OCI-LY7 (cell line): ENCODE data around the gene ZNF518A. TPM values are rescaled to one million over a fixed set of nuclear protein-coding genes. Genes with fewer than 3 reads are reported as not detected.
A peak's percentile ranks its signal among the peaks of the same experiment; 100 is the strongest.

Experiments used
- BruUV-seq: library from RNA; stranded (reverse); fragments of 400-500 nt; replicated peaks from 2 replicates; lab custom pipeline; 2021; lab: Mats Ljungman, UMichigan
- CTCF ChIA-PET: fragments of 300-600 bp; sonication (Branson Sonifier 250); formaldehyde crosslinking; loops from one replicate; lab custom pipeline; 2022; ENCODE audit warnings: antibody characterized with exemption; ENCODE audit not compliant: unreplicated experiment; lab: Charles Lee
- POLR2A ChIA-PET: fragments of 300-600 bp; sonication (Branson Sonifier 250); formaldehyde crosslinking; loops from one replicate; lab custom pipeline; 2022; ENCODE audit warnings: antibody characterized with exemption; lab: Charles Lee
- DNase-seq: peaks from one replicate; pipeline ENCODE4 v3.0.0-alpha.2; 2015; ENCODE audit warnings: low spot score
- H2AFZ ChIP-seq: fragments of 200-600 bp; sonication (generic), shearing (Covaris generic); 2 replicates; pipeline ENCODE4 v1.6.1; 2014; ENCODE audit warnings: mild to moderate bottlenecking, antibody characterized with exemption, low read length, moderate library complexity
- H3K27ac ChIP-seq: fragments of 200-600 bp; sonication (generic); 2 replicates; pipeline ENCODE4 v1.5.1; 2014; ENCODE audit warnings: mixed run types, low read depth, mild to moderate bottlenecking, moderate library complexity, low read length, inconsistent platforms; ENCODE audit not compliant: poor library complexity, severe bottlenecking
- H3K36me3 ChIP-seq: fragments of 200-600 bp; sonication (generic); 2 replicates; pipeline ENCODE4 v1.6.1; 2014; ENCODE audit warnings: mild to moderate bottlenecking, antibody characterized with exemption, low read length, moderate library complexity, mixed read lengths; ENCODE audit not compliant: insufficient read depth
- H3K4me1 ChIP-seq: fragments of 200-600 bp; sonication (generic); 2 replicates; pipeline ENCODE4 v1.5.1; 2014; ENCODE audit warnings: mild to moderate bottlenecking, low read length; ENCODE audit not compliant: insufficient read depth, poor library complexity, severe bottlenecking
- H3K4me2 ChIP-seq: fragments of 200-600 bp; sonication (generic); 2 replicates; pipeline ENCODE4 v1.6.1; 2014; ENCODE audit warnings: mild to moderate bottlenecking, low read length
- H3K4me3 ChIP-seq: fragments of 200-600 bp; sonication (generic); 2 replicates; pipeline ENCODE4 v1.5.1; 2014; ENCODE audit warnings: mild to moderate bottlenecking, low read depth, low read length; ENCODE audit not compliant: poor library complexity, severe bottlenecking
- H3K79me2 ChIP-seq: fragments of 200-600 bp; sonication (generic); 2 replicates; pipeline ENCODE4 v1.6.1; 2016; ENCODE audit warnings: low read depth, mild to moderate bottlenecking, low read length, moderate library complexity, mixed read lengths; ENCODE audit not compliant: insufficient read depth
- H3K9me2 ChIP-seq: fragments of 200-600 bp; sonication (generic); 2 replicates; pipeline ENCODE4 v1.6.1; 2016; ENCODE audit warnings: mild to moderate bottlenecking, low read length, mixed read lengths; ENCODE audit not compliant: insufficient read depth
- H3K9me3 ChIP-seq: fragments of 200-600 bp; sonication (generic); 2 replicates; pipeline ENCODE4 v1.6.1; 2014; ENCODE audit warnings: mild to moderate bottlenecking, mixed run types, low read length, mixed read lengths
- H4K20me1 ChIP-seq: fragments of 200-600 bp; sonication (generic); 2 replicates; pipeline ENCODE4 v1.6.1; 2014; ENCODE audit warnings: mild to moderate bottlenecking, antibody characterized with exemption, low read length, moderate library complexity, mixed read lengths; ENCODE audit not compliant: insufficient read depth
- EZH2phosphoT487 ChIP-seq: fragments of 200-600 bp; sonication (generic); IDR thresholded peaks from 2 replicates; pipeline ENCODE4 v1.6.1; 2018; ENCODE audit warnings: low read depth, borderline replicate concordance, mild to moderate bottlenecking, mixed run types, antibody characterized with exemption, low read length, moderate library complexity, mixed read lengths
- intact Hi-C: fragments of 100-400 bp; cut with micrococcal nuclease; formaldehyde crosslinking; loops from one replicate; pipeline ENCODE4 v1.10.0; 2022; ENCODE audit not compliant: unreplicated experiment
- total RNA-seq, 2 experiments: library from RNA; depleted of rRNA in 1 of 2; stranded (reverse); fragments of >200 nt in 1 of 2; shearing (Covaris generic) in 1 of 2; gene quantifications; 2 replicates each; pipeline ENCODE4 v1.2.3, GENCODE V29; 2014 to 2022
- TF ChIP-seq, protein P1 (sequence below): fragments of 200-600 bp; sonication (generic); conservative IDR thresholded peaks from 2 replicates; pipeline ENCODE4 v1.5.1; 2014; ENCODE audit warnings: mild to moderate bottlenecking, antibody characterized with exemption, low read length, moderate library complexity, mixed read lengths

ZNF518A gene
- total RNA-seq, 2 experiments from 2014 or later = 19.4 to 19.7 TPM

DNA sequence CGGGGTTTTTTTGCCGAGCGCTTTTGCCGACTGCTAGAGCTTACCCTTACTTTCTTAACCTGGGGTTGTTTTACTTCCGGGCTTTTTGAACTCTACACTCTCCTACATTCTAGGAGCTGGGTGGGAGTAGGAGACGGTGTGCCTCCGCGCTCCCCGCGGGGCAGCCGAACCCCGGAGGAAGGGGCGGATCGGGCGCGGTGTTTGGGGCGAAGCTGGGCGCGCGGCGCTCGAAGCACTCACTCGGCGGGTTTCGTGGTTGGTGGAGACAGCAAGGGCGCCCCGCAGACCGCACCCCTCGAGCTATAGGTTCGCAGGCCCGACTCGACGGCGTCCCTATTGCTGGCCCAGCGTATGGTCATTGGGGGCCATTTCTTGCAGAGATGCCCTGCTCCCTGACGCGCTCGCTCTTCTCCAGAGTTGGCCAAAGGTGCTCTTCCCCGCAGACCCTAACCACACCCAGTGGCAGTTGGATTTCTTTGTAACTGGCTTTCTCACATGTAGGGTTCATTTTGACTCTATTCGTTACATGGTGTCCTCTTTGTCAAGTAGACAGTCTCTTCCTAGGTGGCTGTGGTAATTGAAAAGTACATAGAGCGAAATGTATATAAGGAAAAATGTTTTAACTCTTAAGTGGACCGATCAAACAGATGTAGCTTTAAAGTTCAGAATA is 364 bp downstream of the ZNF518A start:
- intact Hi-C loops = loop anchor here (1.0 to 5.0 kb wide), 3 partner anchors 40 to 162 kb away; no protein-coding TSS in a partner anchor
- TF ChIP-seq EZH2phosphoT487 = no peak
- TF ChIP-seq, protein P1, sequence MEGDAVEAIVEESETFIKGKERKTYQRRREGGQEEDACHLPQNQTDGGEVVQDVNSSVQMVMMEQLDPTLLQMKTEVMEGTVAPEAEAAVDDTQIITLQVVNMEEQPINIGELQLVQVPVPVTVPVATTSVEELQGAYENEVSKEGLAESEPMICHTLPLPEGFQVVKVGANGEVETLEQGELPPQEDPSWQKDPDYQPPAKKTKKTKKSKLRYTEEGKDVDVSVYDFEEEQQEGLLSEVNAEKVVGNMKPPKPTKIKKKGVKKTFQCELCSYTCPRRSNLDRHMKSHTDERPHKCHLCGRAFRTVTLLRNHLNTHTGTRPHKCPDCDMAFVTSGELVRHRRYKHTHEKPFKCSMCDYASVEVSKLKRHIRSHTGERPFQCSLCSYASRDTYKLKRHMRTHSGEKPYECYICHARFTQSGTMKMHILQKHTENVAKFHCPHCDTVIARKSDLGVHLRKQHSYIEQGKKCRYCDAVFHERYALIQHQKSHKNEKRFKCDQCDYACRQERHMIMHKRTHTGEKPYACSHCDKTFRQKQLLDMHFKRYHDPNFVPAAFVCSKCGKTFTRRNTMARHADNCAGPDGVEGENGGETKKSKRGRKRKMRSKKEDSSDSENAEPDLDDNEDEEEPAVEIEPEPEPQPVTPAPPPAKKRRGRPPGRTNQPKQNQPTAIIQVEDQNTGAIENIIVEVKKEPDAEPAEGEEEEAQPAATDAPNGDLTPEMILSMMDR = 0 out of 2 replicates have a peak, but pooled peaks have one; percentile 23
- H3K79me2 ChIP-seq = peaks cover 26% of the 10 kb centered on the region; the same call in 1 of the 2 replicates
- H3K36me3 ChIP-seq = peaks cover 29% of the 10 kb centered on the region
- H3K9me2 ChIP-seq = no peaks in the 10 kb centered on the region
- H3K4me1 ChIP-seq = peaks cover 27% of the 10 kb centered on the region
- peak overlapping the region; percentile 73 for H3K4me3 ChIP-seq
- ChIA-PET POLR2A (interaction anchor here (0.6 to 2.3 kb wide), 8 partner anchors 11 to 209 kb away, joined by 3 to 32 read pairs (median 4); no protein-coding TSS in a partner anchor), CTCF (no interaction called here)
- peak overlapping the region; percentile 82 for H3K4me2 ChIP-seq
- H4K20me1 ChIP-seq = no peaks in the 10 kb centered on the region
- peak overlapping the region; percentile 91 for H2AFZ ChIP-seq
- peak overlapping the region; percentile 92 for H3K27ac ChIP-seq
- DNase-seq = peak; percentile 92
- no peaks in the 10 kb centered on the region for H3K9me3 ChIP-seq
- BruUV-seq = no TSS peak

DNA sequence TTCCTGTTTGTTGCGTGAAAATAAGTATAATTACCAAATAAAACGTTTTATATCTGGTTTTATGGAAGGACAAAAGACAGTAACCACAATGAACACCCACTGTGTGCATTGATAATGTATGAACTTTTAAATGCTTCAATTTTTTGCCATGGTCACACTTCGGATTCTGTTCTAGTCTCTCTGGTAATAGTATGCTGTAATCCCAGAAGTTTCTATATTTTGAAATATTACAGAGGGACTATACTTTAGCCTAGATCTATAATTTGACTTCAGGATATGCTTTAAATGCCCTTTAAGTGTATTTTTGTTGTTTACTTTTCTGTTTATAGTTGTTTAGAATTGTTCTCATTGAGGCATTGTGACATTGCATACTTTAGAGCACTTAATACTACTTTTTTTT is 1.5 kb downstream of the ZNF518A start:
- BruUV-seq = no TSS peak
- TF ChIP-seq EZH2phosphoT487 = no peak
- TF ChIP-seq, protein P1 = no peak
- H3K9me2 ChIP-seq = no peaks in the 10 kb centered on the region
- POLR2A ChIA-PET = no interaction called here
- peaks cover 27% of the 10 kb centered on the region for H3K4me1 ChIP-seq
- no peak overlapping the region for H2AFZ ChIP-seq
- H3K36me3 ChIP-seq = peaks cover 39% of the 10 kb centered on the region
- H3K4me2 ChIP-seq = peak overlapping the region; percentile 82
- no peaks in the 10 kb centered on the region for H3K9me3 ChIP-seq
- H3K79me2 ChIP-seq = peaks cover 26% of the 10 kb centered on the region; the same call in 1 of the 2 replicates
- H4K20me1 ChIP-seq = no peaks in the 10 kb centered on the region
- peak overlapping the region; percentile 92 for H3K27ac ChIP-seq
- DNase-seq = no peak
- peak overlapping the region; percentile 73 for H3K4me3 ChIP-seq
- CTCF ChIA-PET = no interaction called here
- intact Hi-C loops = loop anchor here (5.0 kb wide), 2 partner anchors 114 to 161 kb away; no protein-coding TSS in a partner anchor

DNA sequence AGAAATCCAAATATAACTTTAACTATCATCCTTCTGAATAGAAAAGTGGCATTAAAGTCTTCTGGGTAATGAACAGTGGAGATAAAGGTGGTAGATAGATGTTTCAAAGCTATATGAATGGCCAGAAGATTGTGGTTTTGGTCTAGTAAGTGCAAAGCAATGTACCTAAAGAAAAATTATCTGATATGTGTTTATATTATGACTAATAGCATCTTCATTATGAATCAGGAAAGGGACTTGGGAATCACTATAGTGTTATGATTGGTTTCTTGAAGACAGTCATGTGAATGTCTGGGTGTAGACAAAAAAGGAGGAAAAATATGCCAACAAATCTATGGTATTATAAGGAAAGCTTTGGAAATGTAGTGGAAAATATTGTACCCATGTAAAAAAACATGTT is 3.0 kb downstream of the ZNF518A start:
- Histone ChIP-seq H4K20me1 (no peaks in the 10 kb centered on the region), H2AFZ (no peak overlapping the region), H3K9me3 (no peaks in the 10 kb centered on the region), H3K4me1 (peaks cover 27% of the 10 kb centered on the region), H3K9me2 (no peaks in the 10 kb centered on the region), H3K4me3 (no peak overlapping the region), H3K27ac (no peak overlapping the region), H3K79me2 (peaks cover 26% of the 10 kb centered on the region; the same call in 1 of the 2 replicates), H3K36me3 (peaks cover 54% of the 10 kb centered on the region), H3K4me2 (no peak overlapping the region)
- CTCF ChIA-PET = no interaction called here
- BruUV-seq = no TSS peak
- DNase-seq = no peak
- intact Hi-C loops = loop anchor here (5.0 kb wide), 2 partner anchors 116 to 159 kb away; no protein-coding TSS in a partner anchor
- POLR2A ChIA-PET = no interaction called here
- TF ChIP-seq EZH2phosphoT487 = no peak
- TF ChIP-seq, protein P1 = no peak
